KG1 (cell line): ENCODE results near the gene HTR6.

Experiments used
- DNase-seq: peaks from one replicate; lab custom pipeline; 2025; lab: John Stamatoyannopoulos, UW

HTR6 gene

GRCh38 chr1:19656780-19657466 lies 7.8 kb upstream of the HTR6 start:
- DNase-seq: no peak

- DNase-seq: no peak
Observed at GRCh38 chr1:19657511-19657910, 7.2 kb upstream of the HTR6 start.

- no peak for DNase-seq
Observed at GRCh38 chr1:19658186-19658585, 6.5 kb upstream of the HTR6 start.

GRCh38 chr1:19661721-19662228 lies 2.9 kb upstream of the HTR6 start:
- DNase-seq: peak; percentile 39

GRCh38 chr1:19662313-19662712 lies 2.4 kb upstream of the HTR6 start:
- no peak for DNase-seq

- no peak for DNase-seq
Observed at GRCh38 chr1:19665186-19665495, 466 bp downstream of the HTR6 start.

GRCh38 chr1:19665496-19666465 lies 1.1 kb downstream of the HTR6 start:
- DNase-seq: no peak

- no peak for DNase-seq
Observed at GRCh38 chr1:19668888-19669287, 4.2 kb downstream of the HTR6 start.

GRCh38 chr1:19670787-19671186 lies 6.1 kb downstream of the HTR6 start:
- no peak for DNase-seq

GRCh38 chr1:19672237-19672636 lies 7.6 kb downstream of the HTR6 start:
- DNase-seq: no peak

- no peak for DNase-seq
Observed at GRCh38 chr1:19675797-19676196, 11.1 kb downstream of the HTR6 start.

- no peak for DNase-seq
Observed at GRCh38 chr1:19676438-19676922, 11.8 kb downstream of the HTR6 start.

- DNase-seq: no peak
Observed at GRCh38 chr1:19678493-19678892, 13.8 kb downstream of the HTR6 start.

GRCh38 chr1:19678931-19679453 lies 14.3 kb downstream of the HTR6 start:
- DNase-seq: no peak

- DNase-seq: no peak
Observed at GRCh38 chr1:19679691-19680090, 15.0 kb downstream of the HTR6 start.

- no peak for DNase-seq
Observed at GRCh38 chr1:19680644-19681043, 16.0 kb downstream of the HTR6 start.

- no peak for DNase-seq
Observed at GRCh38 chr1:19682257-19682656, 17.6 kb downstream of the HTR6 start.

- DNase-seq: no peak
Observed at GRCh38 chr1:19682901-19683300, 18.2 kb downstream of the HTR6 start.

GRCh38 chr1:19683351-19683750 lies 18.7 kb downstream of the HTR6 start:
- DNase-seq: no peak

- no peak for DNase-seq
Observed at GRCh38 chr1:19684677-19685076, 20.0 kb downstream of the HTR6 start.

- DNase-seq: no peak
Observed at GRCh38 chr1:19685994-19686393, 21.3 kb downstream of the HTR6 start.

- no peak for DNase-seq
Observed at GRCh38 chr1:19687414-19687813, 22.7 kb downstream of the HTR6 start.
